HepG2 (cell line): Measurements from ENCODE around the gene COLEC12. TPM values are rescaled to one million over a fixed set of nuclear protein-coding genes. Genes with fewer than 3 reads are reported as not detected.

ENCODE experiments used
- ATAC-seq: fragments of 200-7000 bp; cut with Tn5 transposase; 3 replicates; pipeline ENCODE4 v1.9.1; 2020; ENCODE audit warnings: mild to moderate bottlenecking, moderate library complexity
- BruUV-seq: library from RNA; stranded (reverse); fragments of 400-500 nt; replicated peaks from 2 replicates; lab custom pipeline; 2021; lab: Mats Ljungman, UMichigan
- CTCF ChIA-PET: fragments of 300-600 bp; formaldehyde crosslinking; extraction: SDS; loops from one replicate; lab custom pipeline; 2021; ENCODE audit warnings: low total read pairs, inconsistent platforms, low intra/inter-chr PET ratio; lab: Yijun Ruan, JAX
- POLR2A ChIA-PET: fragments of 350-600 bp; sonication (Branson Sonifier 250); formaldehyde crosslinking; loops from one replicate; lab custom pipeline; 2020; ENCODE audit warnings: antibody characterized with exemption, inconsistent platforms; lab: Yijun Ruan, JAX
- DNase-seq: peaks from one replicate; pipeline ENCODE4 v3.0.0-alpha.2; 2015; ENCODE audit warnings: low spot score
- FAIRE-seq: peaks from 3 replicates; lab custom pipeline; 2011; peaks lifted over from hg19 to GRCh38; lab: Jason Lieb, UNC
- H2AFZ ChIP-seq: one replicate; pipeline ENCODE4 v1.6.1; 2011; ENCODE audit warnings: low read length, inconsistent platforms
- H3K27ac ChIP-seq: fragments of 300-600 bp; 3 replicates; pipeline ENCODE4 v1.8.0; 2011; ENCODE audit warnings: mixed run types, mild to moderate bottlenecking, mixed read lengths, low read length, inconsistent platforms; ENCODE audit not compliant: insufficient read depth; ENCODE audit errors: extremely low read length
- H3K27me3 ChIP-seq, 2 experiments: fragments of 200-600 bp in 1 of 2; 2 replicates in 1 of 2; 3 replicates in 1 of 2; pipeline versions ENCODE4 v1.6.0 to v1.8.0; 2011; ENCODE audit warnings: low read length in 2 of 2, mild to moderate bottlenecking in 2 of 2, moderate library complexity in 2 of 2, inconsistent platforms in 1 of 2; ENCODE audit not compliant: insufficient read depth in 2 of 2, control insufficient read depth in 1 of 2
- H3K36me3 ChIP-seq, 2 experiments: fragments of 200-600 bp in 1 of 2; replicated peaks in 1 of 2; 2 replicates in 1 of 2; 3 replicates in 1 of 2; pipeline versions ENCODE4 v1.5.1 to v1.8.0; 2011; ENCODE audit warnings: low read length in 2 of 2, inconsistent platforms in 1 of 2; ENCODE audit not compliant: insufficient read depth in 2 of 2, control insufficient read depth in 1 of 2
- H3K4me1 ChIP-seq: 2 replicates; pipeline ENCODE4 v1.5.1; 2012; ENCODE audit warnings: low read length, inconsistent platforms; ENCODE audit not compliant: insufficient read depth
- H3K4me2 ChIP-seq: 2 replicates; pipeline ENCODE4 v1.6.0; 2011; ENCODE audit warnings: low read depth, low read length, inconsistent platforms
- H3K4me3 ChIP-seq, 3 experiments: fragments of 200-600 bp in 1 of 3; sonication (generic), shearing (Covaris generic) in 1 of 3; replicated peaks in 1 of 3; 2 replicates each; pipeline ENCODE4 v1.5.1; 2011 to 2016; ENCODE audit warnings: low read length in 3 of 3, inconsistent platforms in 2 of 3, low read depth in 2 of 3, mild to moderate bottlenecking in 2 of 3, control low read depth in 1 of 3, mixed read lengths in 1 of 3; ENCODE audit not compliant: insufficient read depth in 1 of 3
- H3K79me2 ChIP-seq: one replicate; pipeline ENCODE4 v1.6.1; 2011; ENCODE audit warnings: low read length, inconsistent platforms; ENCODE audit not compliant: insufficient read depth
- H3K9ac ChIP-seq: 2 replicates; pipeline ENCODE4 v1.6.0; 2011; ENCODE audit warnings: mild to moderate bottlenecking, low read depth, low read length, inconsistent platforms; ENCODE audit not compliant: insufficient read depth
- H3K9me3 ChIP-seq: 2 replicates; pipeline ENCODE4 v1.5.1; 2012; ENCODE audit warnings: mild to moderate bottlenecking, low read length
- H4K20me1 ChIP-seq: 2 replicates; pipeline ENCODE4 v1.6.0; 2011; ENCODE audit warnings: inconsistent platforms, mild to moderate bottlenecking, low read length, moderate library complexity; ENCODE audit not compliant: insufficient read depth
- ATRX ChIP-seq: sonication (generic); formaldehyde crosslinking; IDR thresholded peaks from 2 replicates; pipeline ENCODE4 v1.4.0; 2020; ENCODE audit warnings: missing genetic modification reagents, borderline replicate concordance
- DDIT3 ChIP-seq: sonication (generic); formaldehyde crosslinking; IDR thresholded peaks from 2 replicates; pipeline ENCODE4 v1.4.0; 2020; ENCODE audit warnings: mild to moderate bottlenecking, missing genetic modification reagents
- GFI1 ChIP-seq: sonication (generic); formaldehyde crosslinking; IDR thresholded peaks from 2 replicates; pipeline ENCODE4 v1.5.0; 2020; ENCODE audit warnings: missing genetic modification reagents, mild to moderate bottlenecking, borderline replicate concordance
- HDAC6 ChIP-seq: fragments of 200-600 bp; sonication (generic); IDR thresholded peaks from 2 replicates; pipeline ENCODE4 v1.7.0; 2017; ENCODE audit warnings: mild to moderate bottlenecking, antibody characterized with exemption, low read length, low read depth
- HNF1A ChIP-seq, 2 experiments: sonication (generic) in 1 of 2; formaldehyde crosslinking in 1 of 2; IDR thresholded peaks; 2 replicates each; pipeline versions ENCODE4 v1.4.0 to v1.6.1; 2016 to 2020; ENCODE audit warnings: borderline replicate concordance in 1 of 2, low read depth in 1 of 2, mild to moderate bottlenecking in 1 of 2, missing genetic modification reagents in 1 of 2
- NFIC ChIP-seq: IDR thresholded peaks from 2 replicates; pipeline ENCODE4 v1.6.1; 2012; ENCODE audit warnings: mild to moderate bottlenecking, low read length, inconsistent platforms
- PLRG1 ChIP-seq: fragments of 450-650 bp; conservative IDR thresholded peaks from 2 replicates; pipeline ENCODE4 v1.6.1; 2016
- POLR2A ChIP-seq, 2 experiments: IDR thresholded peaks; 2 replicates each; pipeline ENCODE4 v1.6.1; 2011; ENCODE audit warnings: low read depth in 2 of 2, low read length in 2 of 2, mild to moderate bottlenecking in 1 of 2, moderate library complexity in 1 of 2; ENCODE audit not compliant: insufficient read depth in 1 of 2
- RBM22 ChIP-seq: fragments of 200-400 bp; formaldehyde crosslinking; optimal IDR thresholded peaks from 2 replicates; pipeline ENCODE3; 2017; ENCODE audit warnings: mild to moderate bottlenecking, low read length, moderate library complexity
- SMC3 ChIP-seq: IDR thresholded peaks from 2 replicates; pipeline ENCODE4 v1.6.1; 2011; ENCODE audit warnings: low read length, improper control_type of control experiment
- ZNF230 ChIP-seq: sonication (generic); formaldehyde crosslinking; IDR thresholded peaks from 2 replicates; pipeline ENCODE4 v1.4.0; 2020; ENCODE audit warnings: mild to moderate bottlenecking, missing genetic modification reagents
- ZNF558 ChIP-seq: sonication (generic); formaldehyde crosslinking; IDR thresholded peaks from 2 replicates; pipeline ENCODE4 v1.9.0; 2022; ENCODE audit warnings: mild to moderate bottlenecking, missing genetic modification reagents, borderline replicate concordance
- ZNF816 ChIP-seq: sonication (generic); formaldehyde crosslinking; IDR thresholded peaks from 2 replicates; pipeline ENCODE4 v1.8.0; 2022; ENCODE audit warnings: missing genetic modification reagents, mild to moderate bottlenecking, borderline replicate concordance
- WGBS: methylation state at CpG from one replicate; pipeline ENCODE4 v1.1.6; 2017; ENCODE audit warnings: low lambda C conversion rate; 5-methylcytosine and 5-hydroxymethylcytosine counted together
- in situ Hi-C: cut with HindIII; loops from 2 replicates; pipeline ENCODE4 v1.10.0; 2017; ENCODE audit warnings: low pct_unique_long_range_greater_than_20kb; ENCODE audit not compliant: extremely low pct_ligation_motif_present
- intact Hi-C: fragments of 100-400 bp; cut with micrococcal nuclease; formaldehyde crosslinking; loops from one replicate; pipeline ENCODE4 v1.10.0; 2022; ENCODE audit not compliant: unreplicated experiment
- polyA plus RNA-seq, 8 experiments: library from polyadenylated mRNA; depleted of rRNA in 3 of 8; stranded (reverse) in 7 of 8; unstranded in 1 of 8; fragments of >200 nt; fragmentation: Illumina TruSeq in 4 of 8; extraction: Trizol in 4 of 8; gene quantifications; 2 replicates each; pipeline versions ENCODE4 v1.2.1 to v1.2.3, GENCODE V29; 2011 to 2016; ENCODE audit warnings: low read depth in 4 of 8, missing spikeins in 1 of 8, mixed read lengths in 1 of 8; ENCODE audit not compliant: insufficient read depth in 1 of 8
- total RNA-seq, 5 experiments: library from RNA; depleted of rRNA; stranded (reverse); fragments of >200 nt; fragmentation: Illumina TruSeq; extraction: Trizol; gene quantifications; 2 replicates each; pipeline ENCODE4 v1.2.3, GENCODE V29; 2016; ENCODE audit warnings: low read depth in 1 of 5
- TF ChIP-seq, protein P1 (sequence below): sonication (generic); formaldehyde crosslinking; conservative IDR thresholded peaks from 2 replicates; pipeline ENCODE4 v1.4.0; 2020; ENCODE audit warnings: missing genetic modification reagents
- TF ChIP-seq, protein P2 (sequence below): sonication (generic); formaldehyde crosslinking; IDR thresholded peaks from 2 replicates; pipeline ENCODE4 v1.4.0; 2020; ENCODE audit warnings: missing genetic modification reagents, borderline replicate concordance
- TF ChIP-seq, protein P3 (sequence below): sonication (generic); formaldehyde crosslinking; IDR thresholded peaks from 2 replicates; pipeline ENCODE4 v1.4.0; 2020; ENCODE audit warnings: mild to moderate bottlenecking, low read depth, missing genetic modification reagents

The COLEC12 gene
- total and polyA plus RNA-seq, 2 of the 13 experiments (the other 11 are each of a cell fraction or from before 2014, with no cell fraction given): 0.02 to 0.11 TPM

- TF ChIP-seq ZNF558 (CRISPR knock-in tag) (no peak), RBM22 (no peak), PLRG1 (no peak), SMC3 (no peak), GFI1 (CRISPR knock-in tag) (no peak), ZNF230 (CRISPR knock-in tag) (no peak), NFIC (no peak), ATRX (CRISPR knock-in tag) (no peak), POLR2A (IDR thresholded peaks at IDR 0.05; ENCODE audit: insufficient read depth in 1 of 2, low read depth in 2 of 2, low read length in 2 of 2) (no peak), DDIT3 (CRISPR knock-in tag) (no peak)
- TF ChIP-seq, protein P1, sequence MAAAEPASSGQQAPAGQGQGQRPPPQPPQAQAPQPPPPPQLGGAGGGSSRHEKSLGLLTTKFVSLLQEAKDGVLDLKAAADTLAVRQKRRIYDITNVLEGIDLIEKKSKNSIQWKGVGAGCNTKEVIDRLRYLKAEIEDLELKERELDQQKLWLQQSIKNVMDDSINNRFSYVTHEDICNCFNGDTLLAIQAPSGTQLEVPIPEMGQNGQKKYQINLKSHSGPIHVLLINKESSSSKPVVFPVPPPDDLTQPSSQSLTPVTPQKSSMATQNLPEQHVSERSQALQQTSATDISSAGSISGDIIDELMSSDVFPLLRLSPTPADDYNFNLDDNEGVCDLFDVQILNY (CRISPR knock-in tag): no peak
These were observed 160.5 kb downstream of the COLEC12 start (continued) for GRCh38 chr18:340044-340443.

DNA sequence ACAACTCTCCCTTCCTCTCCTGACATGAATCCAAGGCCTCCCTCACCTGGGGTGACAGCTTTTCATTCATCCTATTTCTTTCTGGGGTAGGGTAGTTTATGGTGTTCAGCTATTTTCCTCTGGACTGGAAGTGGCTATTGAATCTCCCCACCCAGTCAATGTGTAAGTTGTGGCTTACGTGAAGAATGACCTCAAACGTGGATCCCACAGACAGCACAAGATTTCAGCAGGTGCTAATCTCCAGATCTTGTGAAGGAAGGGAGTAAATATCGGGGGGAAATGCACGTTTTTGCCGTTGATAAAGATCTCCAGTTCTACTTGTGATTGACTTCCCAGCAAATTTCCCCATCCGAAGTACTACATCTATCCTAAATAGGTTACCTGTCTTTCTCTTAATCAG is 161.3 kb downstream of the COLEC12 start:
- 36% methylated on average over 6 of the region's 6 CpGs for WGBS
- H3K79me2 ChIP-seq: no peaks in the 10 kb centered on the region
- CTCF ChIA-PET: no interaction called here
- intact Hi-C loops: no loop called here
- BruUV-seq: no TSS peak
- H3K4me2 ChIP-seq: no peak overlapping the region
- DNase-seq (no peak), ATAC-seq (no peak), FAIRE-seq (no peak)
- no peaks in the 10 kb centered on the region for H3K36me3 ChIP-seq
- no peaks in the 10 kb centered on the region for H3K4me1 ChIP-seq
- H3K27me3 ChIP-seq: peaks cover 0 to 13% of the 10 kb centered on the region in 2 experiments; a peak in 1 of 5 replicates
- H2AFZ ChIP-seq: no peak overlapping the region
- POLR2A ChIA-PET: no interaction called here
- H3K9ac ChIP-seq: no peak overlapping the region
- no peak overlapping the region for H3K27ac ChIP-seq
- H3K9me3 ChIP-seq: no peaks in the 10 kb centered on the region
- in situ Hi-C loops: no loop called here
- H3K4me3 ChIP-seq: no peak overlapping the region
- no peaks in the 10 kb centered on the region for H4K20me1 ChIP-seq
- TF ChIP-seq HDAC6: no peak
- TF ChIP-seq, protein P2, sequence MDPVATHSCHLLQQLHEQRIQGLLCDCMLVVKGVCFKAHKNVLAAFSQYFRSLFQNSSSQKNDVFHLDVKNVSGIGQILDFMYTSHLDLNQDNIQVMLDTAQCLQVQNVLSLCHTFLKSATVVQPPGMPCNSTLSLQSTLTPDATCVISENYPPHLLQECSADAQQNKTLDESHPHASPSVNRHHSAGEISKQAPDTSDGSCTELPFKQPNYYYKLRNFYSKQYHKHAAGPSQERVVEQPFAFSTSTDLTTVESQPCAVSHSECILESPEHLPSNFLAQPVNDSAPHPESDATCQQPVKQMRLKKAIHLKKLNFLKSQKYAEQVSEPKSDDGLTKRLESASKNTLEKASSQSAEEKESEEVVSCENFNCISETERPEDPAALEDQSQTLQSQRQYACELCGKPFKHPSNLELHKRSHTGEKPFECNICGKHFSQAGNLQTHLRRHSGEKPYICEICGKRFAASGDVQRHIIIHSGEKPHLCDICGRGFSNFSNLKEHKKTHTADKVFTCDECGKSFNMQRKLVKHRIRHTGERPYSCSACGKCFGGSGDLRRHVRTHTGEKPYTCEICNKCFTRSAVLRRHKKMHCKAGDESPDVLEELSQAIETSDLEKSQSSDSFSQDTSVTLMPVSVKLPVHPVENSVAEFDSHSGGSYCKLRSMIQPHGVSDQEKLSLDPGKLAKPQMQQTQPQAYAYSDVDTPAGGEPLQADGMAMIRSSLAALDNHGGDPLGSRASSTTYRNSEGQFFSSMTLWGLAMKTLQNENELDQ (CRISPR knock-in tag): no peak
- no peak for TF ChIP-seq ZNF816 (CRISPR knock-in tag)
- TF ChIP-seq, protein P3, sequence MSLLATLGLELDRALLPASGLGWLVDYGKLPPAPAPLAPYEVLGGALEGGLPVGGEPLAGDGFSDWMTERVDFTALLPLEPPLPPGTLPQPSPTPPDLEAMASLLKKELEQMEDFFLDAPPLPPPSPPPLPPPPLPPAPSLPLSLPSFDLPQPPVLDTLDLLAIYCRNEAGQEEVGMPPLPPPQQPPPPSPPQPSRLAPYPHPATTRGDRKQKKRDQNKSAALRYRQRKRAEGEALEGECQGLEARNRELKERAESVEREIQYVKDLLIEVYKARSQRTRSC (CRISPR knock-in tag): no peak
- no peak for TF ChIP-seq HNF1A (IDR thresholded peaks at IDR 0.05; ENCODE audit: low read depth)
- no peak for TF ChIP-seq HNF1A (CRISPR knock-in tag; IDR thresholded peaks at IDR 0.05; ENCODE audit: borderline replicate concordance)
